Measurements from ENCODE around the gene CALCOCO1. TPM values are rescaled to one million over a fixed set of nuclear protein-coding genes. Genes with fewer than 3 reads are reported as not detected.

CALCOCO1 gene
- total and polyA plus RNA-seq, 2 of the 8 experiments (the other 6 are each of a cell fraction or from before 2014, with no cell fraction given): 20.3 to 39.3 TPM

- no peak for TF ChIP-seq ATF2 (IDR thresholded peaks at IDR 0.05; ENCODE audit: low read length)
- no peak for TF ChIP-seq RBBP5 (IDR thresholded peaks at IDR 0.05; ENCODE audit: borderline replicate concordance, low read depth, low read length)
These were observed 31.8 kb downstream of the CALCOCO1 start (continued) for GRCh38 chr12:53695152-53696145.
